CD4-positive, alpha-beta T cell treated with Interleukin-17A for 4 hours (primary cell): ENCODE results near the gene MPIG6B.
"Not testable (repeated sequence)": the region's sequence is repeated elsewhere in the genome, so short reads cannot be mapped to it uniquely, and the experiment has no call there.

Experiments used
- DNase-seq: peaks from one replicate; pipeline ENCODE4 v3.0.0-alpha.2; 2020; ENCODE audit warnings: mixed read lengths

MPIG6B gene

DNA sequence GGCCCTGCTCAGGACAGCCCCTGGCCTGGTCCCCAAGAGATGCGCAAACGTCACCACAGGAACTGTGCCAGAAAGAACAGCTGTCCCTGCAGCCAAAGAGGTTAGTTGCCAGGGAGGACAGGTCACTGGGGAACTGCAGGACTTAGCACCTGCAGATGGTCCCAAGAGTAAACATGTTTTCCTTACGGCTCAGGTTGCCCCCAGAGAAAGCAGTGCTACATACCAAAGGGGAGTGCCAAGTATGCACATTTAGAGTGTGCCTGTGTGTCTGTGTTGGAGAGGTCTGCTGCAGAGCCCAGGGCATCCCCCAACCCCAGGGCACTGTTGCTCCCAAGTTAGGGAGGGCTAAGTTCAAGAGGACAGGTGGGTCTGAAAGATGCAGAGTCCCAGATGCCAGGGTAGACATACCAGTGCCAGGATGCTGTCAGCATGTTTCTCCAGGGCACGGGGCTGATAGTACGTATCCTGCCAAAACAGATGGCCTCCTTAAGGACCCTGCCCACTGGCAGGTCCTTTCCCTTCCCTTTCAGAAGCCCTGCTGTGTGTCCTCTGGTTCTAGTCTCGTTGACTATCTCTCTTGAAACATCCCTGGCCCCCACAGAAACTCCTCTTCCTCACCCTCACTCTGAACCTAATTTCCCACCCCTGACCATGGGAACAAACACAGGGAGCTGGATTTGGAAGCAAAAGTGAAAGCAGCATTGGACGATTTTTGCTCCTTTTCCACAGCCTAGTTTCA is 21.3 kb upstream of the MPIG6B start:
- DNase-seq: no peak

DNA sequence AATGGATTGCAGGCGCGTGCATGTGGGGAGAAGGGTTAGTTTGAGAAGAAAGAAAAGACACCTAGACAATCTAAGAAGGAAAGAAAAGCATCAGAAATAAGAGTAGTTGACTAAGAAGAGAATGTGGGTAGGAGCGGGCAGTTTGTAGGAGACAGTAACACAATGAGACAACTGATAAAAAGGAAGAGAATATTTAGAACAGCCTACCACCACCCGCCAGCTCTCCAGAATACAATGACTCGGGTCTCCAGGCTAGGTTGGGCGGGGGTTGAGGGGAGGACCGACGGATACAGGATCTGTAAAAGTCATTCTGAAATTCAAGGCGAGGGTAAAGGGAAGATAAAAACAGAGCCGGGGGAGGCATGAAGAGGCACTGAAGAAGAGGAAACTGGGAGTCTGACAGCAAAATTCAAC is 20.8 kb upstream of the MPIG6B start:
- no peak for DNase-seq

DNA sequence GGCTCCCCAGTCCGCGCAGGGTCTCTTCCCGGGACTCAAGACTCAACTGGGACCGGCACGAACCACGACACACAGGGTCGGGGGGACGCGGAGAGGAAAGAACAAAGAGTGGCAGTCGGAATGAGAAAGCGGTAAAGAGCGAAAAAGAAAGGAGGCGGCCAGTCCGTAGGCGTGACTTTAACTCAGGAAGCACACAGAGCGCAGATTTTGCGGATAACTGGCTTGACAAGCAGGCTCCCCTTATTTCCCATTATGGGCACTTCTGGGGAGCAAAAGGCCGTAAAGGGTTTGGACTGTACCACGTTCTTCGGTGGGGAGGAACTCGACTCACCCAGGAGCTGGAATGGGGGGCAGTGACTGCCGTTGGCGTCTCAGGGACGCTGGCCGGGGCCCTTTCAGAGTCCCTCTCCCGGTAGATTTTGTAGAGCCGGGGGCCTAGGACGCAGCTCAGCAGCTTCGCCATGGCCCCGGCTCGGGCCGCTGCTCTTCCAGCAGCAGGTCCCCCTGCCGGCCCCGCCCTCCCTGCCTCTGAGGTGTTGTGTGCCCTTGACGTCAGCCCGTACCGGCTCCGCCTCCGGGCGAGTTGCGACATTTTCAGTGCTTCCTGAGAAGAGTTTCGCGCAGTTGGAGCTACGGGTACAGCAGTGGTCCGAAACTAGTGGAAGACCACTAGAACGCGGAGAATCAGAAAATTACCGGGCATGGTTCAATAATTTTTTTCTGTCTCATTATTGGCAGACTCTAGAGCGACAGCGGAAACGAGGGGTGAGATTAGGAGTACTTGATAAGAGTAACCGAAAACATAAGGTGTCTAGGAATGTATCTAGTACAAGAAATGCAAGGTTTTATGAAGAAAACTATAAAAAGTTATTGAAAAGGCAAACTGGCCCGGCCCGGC is 20.1 kb upstream of the MPIG6B start, which contains the start of gene ABHD16A:
Gene ABHD16A (minus strand): TSS at position 506 of the 898 bp plus-strand sequence. CDS start 43 bp downstream, at position 463.
- peak; percentile 99 for DNase-seq

DNA sequence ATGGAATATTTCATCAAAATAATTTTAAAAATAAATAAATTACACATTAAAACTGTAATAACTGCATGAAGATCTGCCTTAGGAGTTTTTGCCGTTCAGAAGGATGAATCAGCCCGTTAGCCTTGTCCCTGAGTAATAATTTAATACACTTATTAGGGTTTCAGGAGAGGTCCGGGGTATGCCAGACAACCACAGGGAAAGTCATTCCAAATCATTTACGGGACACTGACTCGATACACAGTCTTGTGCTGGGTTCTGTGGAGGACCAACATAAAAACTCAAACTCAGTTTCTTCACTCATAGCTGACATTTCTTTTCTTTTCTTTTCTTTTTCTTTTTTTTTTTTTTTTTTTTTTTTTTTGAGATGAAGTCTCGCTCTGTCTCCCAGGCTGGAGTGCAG is 17.2 kb upstream of the MPIG6B start:
- DNase-seq: no peak

DNA sequence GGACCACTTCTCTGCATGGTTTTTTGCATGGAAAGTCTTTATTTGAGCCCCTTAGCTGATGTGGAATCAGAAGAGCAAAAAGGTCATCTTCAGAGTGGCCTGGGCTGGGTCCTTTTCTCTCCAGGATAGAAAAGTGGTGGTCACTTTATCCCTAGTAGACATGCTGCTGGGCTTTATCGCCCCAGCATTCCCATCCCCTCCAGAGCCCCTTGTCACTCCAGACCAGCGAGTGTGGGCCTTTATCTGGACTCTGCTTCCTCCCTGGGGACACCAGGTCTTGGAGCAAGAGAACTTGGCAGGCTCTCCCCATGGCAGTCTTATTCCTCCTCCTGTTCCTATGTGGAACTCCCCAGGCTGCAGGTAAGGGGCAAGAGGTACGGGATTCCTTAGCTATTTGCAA is 16.6 kb upstream of the MPIG6B start, which contains the start of gene LY6G6F:
Gene LY6G6F (plus strand): TSS at position 268 of the 400 bp plus-strand sequence. CDS start 41 bp downstream, at position 309.
- DNase-seq: no peak

DNA sequence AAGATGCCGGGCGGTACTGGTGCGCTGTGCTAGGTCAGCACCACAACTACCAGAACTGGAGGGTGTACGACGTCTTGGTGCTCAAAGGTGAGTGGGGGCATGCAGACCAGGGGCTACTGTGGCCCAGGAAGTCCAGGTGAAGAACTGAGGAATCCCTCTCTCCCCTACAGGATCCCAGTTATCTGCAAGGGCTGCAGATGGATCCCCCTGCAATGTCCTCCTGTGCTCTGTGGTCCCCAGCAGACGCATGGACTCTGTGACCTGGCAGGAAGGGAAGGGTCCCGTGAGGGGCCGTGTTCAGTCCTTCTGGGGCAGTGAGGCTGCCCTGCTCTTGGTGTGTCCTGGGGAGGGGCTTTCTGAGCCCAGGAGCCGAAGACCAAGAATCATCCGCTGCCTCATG is 15.5 kb upstream of the MPIG6B start:
- no peak for DNase-seq

DNA sequence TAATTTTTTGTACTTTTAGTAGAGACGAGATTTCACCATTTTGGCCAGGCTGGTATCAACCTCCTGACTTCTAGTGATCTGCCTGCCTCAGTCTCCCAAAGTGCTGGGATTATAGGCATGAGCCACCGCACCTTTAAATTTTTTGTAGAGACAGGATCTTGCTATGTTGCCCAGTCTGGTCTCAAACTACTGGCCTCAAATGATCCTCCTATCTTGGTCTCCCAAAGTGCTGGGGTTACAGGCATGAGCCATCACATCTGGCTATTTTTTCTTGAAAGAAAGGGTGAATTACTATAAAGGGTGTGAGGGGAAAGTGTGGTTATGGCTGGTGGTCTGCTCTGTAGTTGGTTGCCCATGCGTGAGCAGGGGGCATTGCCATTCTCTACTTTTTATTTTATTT is 14.9 kb upstream of the MPIG6B start:
- no peak for DNase-seq

DNA sequence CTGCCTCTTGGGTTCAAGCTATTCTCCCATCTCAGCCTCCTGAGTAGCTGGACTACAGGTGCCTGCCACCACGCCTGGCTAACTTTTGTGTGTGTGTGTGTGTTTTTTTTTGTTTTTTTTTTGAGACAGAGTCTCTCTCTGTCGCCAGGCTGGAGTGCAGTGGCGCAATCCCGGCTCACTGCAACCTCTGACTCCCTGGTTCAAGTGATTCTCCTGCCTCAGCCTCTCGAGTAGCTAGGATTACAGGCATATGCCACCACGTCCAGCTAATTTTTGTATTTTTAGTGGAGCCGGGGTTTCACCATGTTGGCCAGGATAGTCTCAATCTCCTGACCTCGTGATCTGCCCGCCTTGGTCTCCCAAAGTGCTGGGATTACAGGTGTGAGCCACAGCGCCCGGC is 14.0 kb upstream of the MPIG6B start:
- not testable (repeated sequence) for DNase-seq

DNA sequence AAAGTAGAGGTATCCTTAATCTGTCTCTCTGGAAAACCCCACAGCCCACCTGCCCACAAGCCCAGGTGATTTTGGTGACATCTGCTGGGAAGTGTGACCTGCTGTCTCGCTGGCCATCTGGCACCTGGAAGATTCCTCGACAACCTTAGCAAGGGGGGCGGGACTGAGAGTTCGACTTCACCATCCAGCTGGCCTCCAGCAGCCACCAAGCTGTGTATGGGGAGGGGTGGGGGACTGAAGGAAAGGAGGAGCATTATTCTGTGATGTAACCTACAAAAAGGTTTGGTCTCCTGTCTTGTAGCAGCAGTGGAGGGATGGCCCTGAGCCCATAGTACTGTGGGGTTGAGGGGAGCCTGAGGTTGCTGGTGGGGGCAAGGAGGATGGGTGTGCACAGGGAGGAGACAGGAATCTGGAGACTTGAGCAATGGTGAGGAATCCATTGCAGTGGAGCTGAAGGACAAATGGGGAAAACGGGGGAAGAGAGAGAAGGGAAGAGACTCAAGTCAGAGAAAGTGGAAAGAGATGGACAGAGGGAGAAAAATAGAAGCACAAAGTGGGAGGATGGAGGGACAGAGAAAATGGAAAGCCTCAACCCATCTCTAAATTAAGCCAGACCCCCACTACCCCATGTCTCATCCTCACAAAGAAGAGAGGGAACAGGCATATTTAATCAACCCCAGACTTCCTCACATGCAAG is 12.5 kb upstream of the MPIG6B start:
- no peak for DNase-seq

DNA sequence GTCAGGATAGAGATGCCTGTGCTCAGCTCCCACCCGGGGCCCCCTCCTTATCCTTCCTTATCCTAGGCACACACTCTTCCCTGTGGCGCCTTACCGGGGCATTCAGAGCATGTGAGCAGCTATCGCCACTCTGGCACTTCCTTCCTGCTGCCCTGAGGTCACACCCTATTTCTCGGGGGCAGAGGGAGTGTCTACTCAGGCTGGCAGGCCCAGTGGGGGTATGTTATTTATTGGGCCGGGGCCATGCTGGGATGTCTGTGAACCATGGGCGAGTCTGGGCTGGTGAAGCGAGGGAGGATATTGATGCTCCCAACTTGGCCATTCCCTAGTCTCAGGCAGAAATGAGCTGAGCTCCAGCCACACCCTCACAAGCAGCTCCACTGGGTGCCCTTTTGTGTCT is 11.9 kb upstream of the MPIG6B start:
- DNase-seq: no peak

DNA sequence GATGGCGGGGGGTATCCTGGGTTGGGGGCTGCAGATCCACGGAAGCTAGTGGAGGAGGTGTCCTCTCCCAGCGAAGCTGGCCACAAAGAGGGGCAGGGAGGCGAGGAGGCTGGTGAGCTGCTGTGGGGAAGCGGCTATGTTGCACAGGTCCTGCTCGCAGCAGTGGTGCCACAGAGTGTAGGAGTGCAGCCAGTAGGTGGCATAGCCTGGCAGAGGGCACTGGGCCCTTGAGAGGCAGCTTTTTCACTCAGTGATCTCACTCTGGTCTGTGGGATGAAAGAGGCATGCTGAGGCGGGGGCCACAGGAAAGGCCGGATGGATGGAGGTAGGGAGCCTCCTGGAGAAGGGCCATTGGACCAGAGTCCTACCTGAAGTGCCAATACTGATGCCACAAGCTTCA is 10.9 kb upstream of the MPIG6B start:
- peak; percentile 49 for DNase-seq

DNA sequence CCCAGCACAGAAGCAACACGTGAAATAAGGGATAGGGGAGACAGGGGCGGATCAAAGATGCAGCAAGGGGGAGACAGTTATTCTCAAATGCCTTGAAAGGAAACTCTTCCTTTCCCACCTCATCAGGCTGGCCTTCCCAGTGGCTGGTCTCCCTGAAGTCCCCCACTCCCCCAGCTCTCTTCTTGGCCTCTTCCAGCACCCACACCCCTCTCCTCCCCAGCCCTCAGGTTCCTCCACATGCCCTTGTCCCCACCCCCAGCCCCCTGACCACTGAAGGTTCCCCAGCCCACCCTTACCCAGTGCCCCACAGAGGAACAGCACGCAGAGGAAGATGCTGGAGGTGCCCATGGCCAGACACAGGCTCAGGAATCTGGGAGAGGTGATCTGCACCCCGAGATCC is 9.7 kb upstream of the MPIG6B start:
- DNase-seq: no peak

DNA sequence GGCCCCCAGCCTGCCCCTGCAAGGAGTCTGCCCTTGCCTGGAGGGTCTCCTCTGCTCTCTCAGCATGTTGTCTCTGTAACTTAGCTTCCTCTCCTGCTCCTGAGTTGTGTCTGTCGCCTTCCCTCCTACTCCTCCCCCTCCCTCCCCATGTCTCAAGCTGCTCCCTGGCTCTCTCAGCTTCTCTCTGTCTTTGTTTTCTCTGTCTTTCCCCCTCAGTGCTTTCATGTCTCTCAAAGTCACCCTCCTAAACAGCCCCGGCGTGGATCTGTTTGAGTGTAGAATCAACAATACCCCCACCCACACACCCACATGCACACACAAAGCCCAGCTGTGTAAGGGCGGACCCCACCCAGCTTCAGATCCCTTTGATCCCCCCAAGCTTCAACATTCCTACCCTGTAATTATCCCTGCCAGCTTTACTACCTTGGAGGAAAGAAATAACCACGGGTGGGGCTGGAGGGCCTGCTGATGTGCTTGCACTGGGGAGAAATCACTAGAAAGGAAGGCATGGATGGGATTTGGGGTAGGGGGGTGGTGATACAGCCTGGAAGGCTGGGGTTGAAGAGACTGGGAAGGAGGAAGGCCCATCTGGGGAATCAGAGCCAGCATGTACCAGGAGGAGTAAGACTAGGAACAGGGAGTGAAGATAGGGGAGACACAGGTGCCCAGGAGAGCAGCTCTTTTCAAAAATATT is 9.0 kb upstream of the MPIG6B start:
- no peak for DNase-seq

DNA sequence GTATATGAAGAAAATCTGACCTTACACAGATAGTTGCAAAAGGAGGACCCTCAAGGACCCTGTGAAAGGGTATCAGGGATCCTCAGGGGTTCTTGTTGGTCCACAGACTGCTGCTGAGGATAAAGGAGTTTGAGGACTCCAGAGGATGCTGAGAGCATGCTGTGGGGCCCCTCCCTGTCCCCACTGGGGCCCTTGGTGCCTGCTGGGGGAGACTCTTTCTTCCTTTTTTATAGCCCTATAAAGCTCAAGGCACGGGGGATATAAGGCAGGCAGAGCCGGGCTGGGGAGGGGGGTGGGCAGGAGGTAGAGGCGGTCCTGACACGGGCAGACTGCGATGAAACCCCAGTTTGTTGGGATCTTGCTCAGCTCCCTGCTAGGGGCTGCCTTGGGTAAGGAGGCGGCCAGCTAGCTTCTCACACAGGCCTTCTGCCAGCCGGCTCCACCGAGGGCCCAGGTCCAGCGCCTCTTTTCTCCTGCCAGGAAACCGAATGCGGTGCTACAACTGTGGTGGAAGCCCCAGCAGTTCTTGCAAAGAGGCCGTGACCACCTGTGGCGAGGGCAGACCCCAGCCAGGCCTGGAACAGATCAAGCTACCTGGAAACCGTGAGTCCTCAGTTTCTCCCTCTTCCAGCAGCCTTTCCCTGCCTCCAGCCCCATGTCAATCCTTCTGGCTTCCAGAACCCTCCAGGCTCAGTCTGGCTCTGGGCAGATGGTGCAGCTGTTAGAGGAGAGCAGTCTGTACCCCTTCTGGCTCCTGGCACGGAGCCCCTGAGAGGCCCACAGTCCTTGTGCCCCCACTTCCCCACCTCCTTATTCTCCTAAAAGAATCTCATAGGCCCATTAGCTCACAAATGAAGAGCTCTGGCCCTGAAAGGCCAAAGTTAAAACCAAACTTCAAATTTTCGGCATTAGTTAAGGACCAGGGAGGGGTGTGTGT is 7.9 kb upstream of the MPIG6B start, which contains the start of gene LY6G6D:
Gene LY6G6D (plus strand): TSS at position 327 of the 937 bp plus-strand sequence. CDS start 8 bp downstream, at position 335.
- no peak for DNase-seq

DNA sequence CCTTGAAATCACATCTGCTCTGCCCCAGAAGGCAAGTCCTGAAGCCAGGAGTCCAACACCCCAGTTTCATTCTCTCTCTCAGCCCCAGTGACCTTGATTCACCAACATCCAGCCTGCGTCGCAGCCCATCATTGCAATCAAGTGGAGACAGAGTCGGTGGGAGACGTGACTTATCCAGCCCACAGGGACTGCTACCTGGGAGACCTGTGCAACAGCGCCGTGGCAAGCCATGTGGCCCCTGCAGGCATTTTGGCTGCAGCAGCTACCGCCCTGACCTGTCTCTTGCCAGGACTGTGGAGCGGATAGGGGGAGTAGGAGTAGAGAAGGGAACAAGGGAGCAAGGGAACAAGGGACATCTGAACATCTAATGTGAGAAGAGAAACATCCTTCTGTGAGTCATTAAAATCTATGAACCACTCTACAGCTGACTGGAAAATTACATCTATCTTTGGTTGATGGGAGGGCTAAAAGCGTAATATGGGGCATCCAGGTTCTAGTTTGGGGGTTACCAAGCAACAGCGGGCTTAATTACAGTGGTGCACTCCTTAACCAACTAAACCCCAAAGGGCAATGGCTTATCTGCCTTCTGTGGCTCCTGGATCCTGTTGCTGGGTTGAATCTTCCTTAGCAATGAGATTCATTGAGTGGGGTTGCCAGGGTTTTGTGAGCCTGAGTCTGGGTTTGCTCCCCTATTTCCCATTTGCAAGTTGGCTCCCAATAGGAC is 5.5 kb upstream of the MPIG6B start:
- no peak for DNase-seq

DNA sequence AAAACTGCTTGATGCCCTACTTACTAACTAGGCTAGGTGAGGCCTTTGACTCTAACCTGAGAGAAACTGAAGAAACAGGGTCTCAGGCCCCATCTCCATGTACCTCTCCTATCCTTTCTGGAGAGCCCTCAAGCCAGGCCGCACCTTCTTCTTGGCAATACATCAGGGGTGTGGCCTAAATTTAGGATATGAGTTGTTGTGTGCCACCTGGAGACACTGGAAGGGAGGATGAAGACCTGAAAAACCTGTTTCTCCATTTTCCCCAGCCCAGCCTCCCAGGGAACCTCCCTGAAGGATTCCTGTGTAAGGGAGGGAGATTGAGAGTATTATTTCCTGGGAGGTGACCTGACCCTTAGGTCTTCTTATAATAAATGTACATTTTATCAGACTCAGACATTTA is 4.9 kb upstream of the MPIG6B start:
- DNase-seq: no peak

DNA sequence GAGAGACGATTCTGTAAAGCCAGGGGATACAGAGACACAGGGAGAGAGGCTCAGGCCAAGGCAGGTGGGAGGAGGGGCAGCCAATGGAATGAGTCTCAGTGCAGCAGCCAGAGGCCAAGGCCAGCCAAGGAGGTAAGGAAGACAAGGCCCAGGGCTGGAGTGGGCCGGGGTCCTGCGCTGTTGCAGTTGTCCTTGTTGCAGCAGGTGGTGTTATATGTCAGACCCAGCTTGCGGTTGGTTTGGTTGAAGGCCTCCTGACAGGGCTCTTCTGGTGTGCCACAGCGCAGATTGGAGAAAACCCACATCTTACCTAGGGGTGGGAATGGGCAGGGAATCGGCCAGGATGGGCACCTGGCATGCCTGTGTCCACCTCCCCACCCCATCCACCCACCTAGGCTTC is 4.2 kb upstream of the MPIG6B start:
- no peak for DNase-seq

DNA sequence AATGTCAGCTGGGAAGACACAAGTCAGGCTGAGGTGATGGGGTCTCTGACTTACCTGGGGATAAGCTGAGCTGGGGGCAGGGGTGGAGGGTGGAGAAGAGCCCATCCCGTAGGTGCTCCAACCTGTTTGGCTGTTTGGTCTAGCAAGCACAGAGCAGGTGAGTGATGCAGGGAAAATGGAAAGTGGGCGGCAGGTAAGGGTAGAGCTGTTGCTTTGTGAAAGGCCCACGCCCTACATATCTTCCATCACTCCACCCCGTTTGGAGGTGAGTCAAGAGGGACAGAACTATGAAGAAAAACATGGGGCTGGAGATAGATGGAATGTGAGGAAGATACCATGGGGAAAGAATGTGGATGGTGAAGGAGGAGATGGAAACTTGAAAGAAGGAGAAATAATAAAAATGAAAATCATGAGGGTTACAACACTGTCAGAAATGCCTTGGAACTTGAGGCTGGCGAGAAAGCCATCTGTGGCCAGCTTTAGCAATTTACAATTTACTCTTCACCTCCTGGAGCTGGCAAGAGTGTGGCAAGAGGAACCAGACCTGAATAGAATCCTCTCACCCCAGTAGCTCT is 2.9 kb upstream of the MPIG6B start:
- no peak for DNase-seq

DNA sequence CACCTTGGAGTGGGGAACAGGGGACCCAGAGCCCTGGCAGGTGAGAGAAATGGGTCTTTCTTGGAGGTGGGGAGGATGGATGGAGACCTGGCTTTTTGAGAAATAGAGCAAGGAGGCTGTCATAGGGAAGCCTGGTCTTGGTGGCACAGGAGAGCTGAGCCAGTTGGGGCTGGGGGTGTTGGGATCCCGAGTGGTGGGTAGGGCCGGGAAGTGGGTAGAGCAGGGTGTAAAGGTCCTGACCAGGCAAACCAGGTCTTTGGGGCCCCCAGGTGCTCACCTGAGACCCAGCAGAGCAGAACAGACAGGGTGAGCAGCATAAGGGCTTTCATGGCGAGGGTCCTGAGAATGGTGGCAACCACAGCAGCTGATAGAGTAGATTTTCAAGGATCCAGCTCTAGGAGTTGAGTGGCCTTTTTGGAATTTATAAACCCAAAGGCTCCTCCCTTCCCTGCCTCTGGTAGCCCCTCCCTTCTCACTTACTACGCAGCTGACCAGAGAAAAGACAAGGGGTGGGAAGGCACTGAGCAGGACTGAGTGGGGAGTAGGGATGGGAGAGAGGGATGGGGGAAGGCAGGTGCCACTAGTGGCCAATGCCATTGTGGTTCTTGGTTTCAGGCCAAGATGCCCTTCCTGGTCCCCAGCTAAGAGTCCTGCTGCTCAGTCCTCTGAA is 1.7 kb upstream of the MPIG6B start, which contains the start of gene LY6G6C:
Gene LY6G6C (minus strand): TSS at position 396 of the 670 bp plus-strand sequence. CDS start 67 bp downstream, at position 329.
- DNase-seq: no peak
